HL-60 (cell line): Measurements from ENCODE around the gene GAMT.
A peak's percentile ranks its signal among the peaks of the same experiment; 100 is the strongest.

Source experiments
- DNase-seq, 2 experiments: peaks; one replicate each; pipeline ENCODE4 v3.0.0-alpha.2; 2010 to 2020; ENCODE audit warnings: low read depth in 1 of 2, low spot score in 1 of 2
- H3K27ac ChIP-seq: fragments of 250-450 bp; sonication (Bioruptor Pico); replicated peaks from 2 replicates; pipeline ENCODE4 v1.5.1; 2020; ENCODE audit warnings: mild to moderate bottlenecking, moderate library complexity
- H3K27me3 ChIP-seq: fragments of 250-450 bp; sonication (Bioruptor Pico); 2 replicates; pipeline ENCODE4 v1.5.1; 2021; ENCODE audit warnings: mild to moderate bottlenecking, moderate library complexity; ENCODE audit not compliant: insufficient read depth, poor library complexity, severe bottlenecking
- H3K4me3 ChIP-seq: replicated peaks from 2 replicates; pipeline ENCODE4 v1.5.1; 2011; ENCODE audit warnings: mild to moderate bottlenecking, control low read depth, low read length; ENCODE audit not compliant: insufficient read depth
- CTCF ChIP-seq: IDR thresholded peaks from one replicate; pipeline ENCODE4 v1.5.1; 2011; ENCODE audit warnings: low read length, control low read depth, inconsistent platforms; ENCODE audit not compliant: insufficient read depth
- GABPA ChIP-seq: IDR thresholded peaks from 2 replicates; pipeline ENCODE4 v1.6.1; 2012; ENCODE audit warnings: low read depth
- POLR2AphosphoS5 ChIP-seq: IDR thresholded peaks from 2 replicates; pipeline ENCODE4 v1.6.1; 2012; ENCODE audit warnings: low read depth
- REST ChIP-seq: IDR thresholded peaks from 2 replicates; pipeline ENCODE4 v1.6.1; 2012; ENCODE audit warnings: low read depth; ENCODE audit not compliant: insufficient replicate concordance
- SPI1 ChIP-seq: IDR thresholded peaks from 2 replicates; pipeline ENCODE4 v1.6.1; 2012; ENCODE audit warnings: low read depth, mild to moderate bottlenecking, borderline replicate concordance
- long read RNA-seq: library from polyadenylated mRNA; unstranded; transcript quantifications from one replicate; pipeline ENCODE4 v2.0.0, GENCODE V29; 2020

GAMT gene
- long read RNA-seq, partial matches to known transcripts, result 0 of 1 reads
- long read RNA-seq, other reads (novel, unspliced or antisense), result 1 of 1 reads

GRCh38 chr19:1401138-1401888, at the start of gene GAMT:
TSS of gene GAMT (minus strand) at chr19:1401542. CDS start at chr19:1401476, 66 bp downstream.
- DNase-seq, result no peak
- Histone ChIP-seq H3K27ac (no peak within 1 kb of the TSS), H3K4me3 (peak within 1 kb of the TSS; percentile 39), H3K27me3 (peaks cover 5% of the 10 kb centered on the region)
- no peak for TF ChIP-seq POLR2AphosphoS5

GRCh38 chr19:1449467-1450442, 48.4 kb upstream of the GAMT start, which contains the start of gene APC2:
TSS of gene APC2 (plus strand) at chr19:1450121. CDS start at chr19:1453002, 2,881 bp downstream.
- Histone ChIP-seq H3K27ac (no peak within 1 kb of the TSS), H3K4me3 (no peak within 1 kb of the TSS)
- no peak for DNase-seq

GRCh38 chr19:1447944-1448343, 46.6 kb upstream of the GAMT start:
- no peak overlapping the region for H3K27ac ChIP-seq
- H3K27me3 ChIP-seq, result peaks cover 60% of the 10 kb centered on the region
- no peak for TF ChIP-seq CTCF
- no peak for TF ChIP-seq REST
- TF ChIP-seq SPI1, result no peak
- no peak for TF ChIP-seq GABPA
- no peak for TF ChIP-seq POLR2AphosphoS5
- no peak for DNase-seq
- H3K4me3 ChIP-seq, result no peak overlapping the region

More at GRCh38 chr19:1449467-1450442, 48.4 kb upstream of the GAMT start, which contains the start of gene APC2:
- TF ChIP-seq POLR2AphosphoS5 (no peak), GABPA (no peak), REST (no peak), CTCF (no peak), SPI1 (no peak)
- peaks cover 74% of the 10 kb centered on the region for H3K27me3 ChIP-seq

GRCh38 chr19:1447504-1447903, 46.2 kb upstream of the GAMT start:
- Histone ChIP-seq H3K27me3 (peaks cover 55% of the 10 kb centered on the region), H3K4me3 (no peak overlapping the region), H3K27ac (no peak overlapping the region)
- TF ChIP-seq SPI1, result no peak
- no peak for TF ChIP-seq GABPA
- no peak for TF ChIP-seq REST
- no peak for TF ChIP-seq POLR2AphosphoS5
- TF ChIP-seq CTCF, result no peak
- no peak for DNase-seq
